Kidney (tissue), 14 donors: ENCODE data around the gene SNRPD3. TPM values are rescaled to one million over a fixed set of nuclear protein-coding genes. Genes with fewer than 3 reads are reported as not detected.
"Not testable (repeated sequence)": the region's sequence is repeated elsewhere in the genome, so short reads cannot be mapped to it uniquely, and the experiment has no call there.

Source experiments
- DNase-seq, 5 donors: peaks; one replicate each; pipeline ENCODE4 v3.0.0-alpha.2; 2013 to 2020
- FAIRE-seq: peaks from 2 replicates; lab custom pipeline; 2012; peaks lifted over from hg19 to GRCh38; lab: Jason Lieb, UNC
- H3K27ac ChIP-seq, 2 donors: one replicate each; pipeline ENCODE4 v1.7.0; 2013; ENCODE audit warnings: low read depth in 2 of 2, low read length in 2 of 2, inconsistent platforms in 1 of 2
- H3K27me3 ChIP-seq: one replicate; pipeline ENCODE4 v1.7.1; 2013; ENCODE audit warnings: low read length, inconsistent platforms; ENCODE audit not compliant: control insufficient read depth, insufficient read depth
- H3K36me3 ChIP-seq, 3 donors: one replicate each; pipeline versions ENCODE4 v1.7.0 to v1.7.1; 2013; ENCODE audit warnings: low read length in 3 of 3, control low read depth in 1 of 3, inconsistent platforms in 1 of 3; ENCODE audit not compliant: insufficient read depth in 3 of 3, control insufficient read depth in 2 of 3
- H3K4me1 ChIP-seq, 3 donors: one replicate each; pipeline versions ENCODE4 v1.7.0 to v1.7.1; 2013; ENCODE audit warnings: low read length in 3 of 3, inconsistent platforms in 1 of 3, low read depth in 1 of 3; ENCODE audit not compliant: control insufficient read depth in 2 of 3, insufficient read depth in 2 of 3
- H3K4me3 ChIP-seq, 3 donors: one replicate each; pipeline versions ENCODE4 v1.7.0 to v1.8.1; 2013; ENCODE audit warnings: low read length in 3 of 3, control low read depth in 1 of 3, inconsistent platforms in 1 of 3
- H3K9ac ChIP-seq, 3 donors: one replicate each; pipeline versions ENCODE4 v1.7.0 to v1.7.1; 2013; ENCODE audit warnings: low read length in 3 of 3, control low read depth in 1 of 3, inconsistent platforms in 1 of 3
- H3K9me3 ChIP-seq, 3 donors: one replicate each; pipeline versions ENCODE4 v1.7.0 to v1.7.1; 2013; ENCODE audit warnings: low read length in 3 of 3, control low read depth in 1 of 3, inconsistent platforms in 1 of 3; ENCODE audit not compliant: control insufficient read depth in 2 of 3, insufficient read depth in 1 of 3
- intact Hi-C: fragments of 100-400 bp; cut with DNase I; formaldehyde crosslinking; loops from one replicate; pipeline ENCODE4 v1.11.1; 2022
- polyA plus RNA-seq: library from polyadenylated mRNA; stranded (reverse); fragments of 350-450 nt; fragmentation: Illumina TruSeq; extraction: RNeasy Lipid Tissue Mini Kit (QIAGEN cat#74804); gene quantifications from one replicate; pipeline ENCODE4 v1.2.3, GENCODE V29; 2014; ENCODE audit warnings: low read depth, low replicate concordance; ENCODE audit not compliant: insufficient read depth
- total RNA-seq: library from RNA; stranded (reverse); fragmentation: NEBNext Ultra II Directional; extraction: Animal tissue kit (Norgen Biotek cat#: 25700); gene quantifications from one replicate; pipeline ENCODE4 v1.2.1, GENCODE V29; 2021
- TF ChIP-seq, protein P1 (sequence below): IDR thresholded peaks from 3 replicates; pipeline ENCODE4 v1.5.1; 2012; ENCODE audit warnings: mild to moderate bottlenecking, moderate library complexity, borderline replicate concordance; ENCODE audit not compliant: insufficient read depth; ENCODE audit errors: extremely low read depth
- donor health status: control.
- donor health status: control.
- donor health status: control.
- donor health status: control.
- donor health status: control.
- donor health status: DM: yes; HTN: yes; CAD: no.
- donor health status: Normal renal cell carcinoma (clear cell type).

SNRPD3 gene
- total and polyA plus RNA-seq, 2 donors from 2014 or later = 73.7 to 136 TPM

DNA sequence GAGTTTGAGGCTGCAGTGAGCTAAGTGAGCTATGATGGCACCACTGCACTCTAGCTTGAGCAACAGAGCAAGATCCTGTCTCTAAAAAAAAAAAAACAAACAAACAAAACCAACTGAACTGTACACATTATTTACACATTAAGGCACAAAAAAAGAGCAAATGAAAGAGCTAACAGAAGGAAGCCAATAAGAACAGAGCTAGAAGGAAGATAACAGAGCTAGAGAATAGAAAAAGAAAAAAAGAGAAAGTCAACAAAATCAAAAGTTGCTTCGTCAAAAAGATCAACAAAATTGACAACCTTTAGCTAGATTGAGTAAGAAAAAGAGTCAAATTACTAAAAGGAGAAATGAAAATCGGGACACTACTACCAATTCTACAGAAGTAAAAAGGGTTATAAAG lies 25.9 kb upstream of the SNRPD3 start:
- TF ChIP-seq, protein P1, sequence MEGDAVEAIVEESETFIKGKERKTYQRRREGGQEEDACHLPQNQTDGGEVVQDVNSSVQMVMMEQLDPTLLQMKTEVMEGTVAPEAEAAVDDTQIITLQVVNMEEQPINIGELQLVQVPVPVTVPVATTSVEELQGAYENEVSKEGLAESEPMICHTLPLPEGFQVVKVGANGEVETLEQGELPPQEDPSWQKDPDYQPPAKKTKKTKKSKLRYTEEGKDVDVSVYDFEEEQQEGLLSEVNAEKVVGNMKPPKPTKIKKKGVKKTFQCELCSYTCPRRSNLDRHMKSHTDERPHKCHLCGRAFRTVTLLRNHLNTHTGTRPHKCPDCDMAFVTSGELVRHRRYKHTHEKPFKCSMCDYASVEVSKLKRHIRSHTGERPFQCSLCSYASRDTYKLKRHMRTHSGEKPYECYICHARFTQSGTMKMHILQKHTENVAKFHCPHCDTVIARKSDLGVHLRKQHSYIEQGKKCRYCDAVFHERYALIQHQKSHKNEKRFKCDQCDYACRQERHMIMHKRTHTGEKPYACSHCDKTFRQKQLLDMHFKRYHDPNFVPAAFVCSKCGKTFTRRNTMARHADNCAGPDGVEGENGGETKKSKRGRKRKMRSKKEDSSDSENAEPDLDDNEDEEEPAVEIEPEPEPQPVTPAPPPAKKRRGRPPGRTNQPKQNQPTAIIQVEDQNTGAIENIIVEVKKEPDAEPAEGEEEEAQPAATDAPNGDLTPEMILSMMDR = no peak
- intact Hi-C loops = loop anchor here (10.0 kb wide), 1 partner anchor 205 kb away; no protein-coding TSS in a partner anchor
- H3K36me3 ChIP-seq = peaks cover 0 to 6% (median 5%) of the 10 kb centered on the region in 3 donors
- no peak overlapping the region for H3K4me3 ChIP-seq
- no peak overlapping the region for H3K9ac ChIP-seq
- peaks cover 0 to 4% (median 0%) of the 10 kb centered on the region in 3 donors for H3K4me1 ChIP-seq
- no peaks in the 10 kb centered on the region for H3K9me3 ChIP-seq
- H3K27ac ChIP-seq = no peak overlapping the region
- no peak for DNase-seq
- no peaks in the 10 kb centered on the region for H3K27me3 ChIP-seq
- no peak for FAIRE-seq

DNA sequence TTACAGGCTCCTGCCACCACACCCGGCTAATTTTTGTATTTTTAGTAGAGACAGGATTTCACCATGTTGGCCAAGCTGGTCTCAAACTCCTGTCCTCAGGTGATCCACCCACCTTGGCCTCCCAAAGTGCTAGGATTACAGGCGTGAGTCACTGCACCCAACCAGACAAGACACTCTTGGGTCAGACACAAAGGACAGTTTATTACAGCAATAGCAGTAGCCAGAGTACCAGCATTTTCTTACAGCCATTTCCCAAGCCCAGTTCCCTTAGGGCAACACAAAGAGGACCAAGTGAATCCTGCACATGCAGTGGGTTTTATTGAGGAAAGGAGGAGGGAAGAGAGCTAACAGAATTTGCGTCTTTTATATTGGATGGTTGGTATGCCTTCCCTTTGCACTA lies 24.8 kb upstream of the SNRPD3 start:
- H3K9me3 ChIP-seq, intact Hi-C loops, H3K27ac ChIP-seq, H3K27me3 ChIP-seq, FAIRE-seq, H3K4me1 ChIP-seq, H3K36me3 ChIP-seq, H3K4me3 ChIP-seq, H3K9ac ChIP-seq, DNase-seq: not testable (repeated sequence)

DNA sequence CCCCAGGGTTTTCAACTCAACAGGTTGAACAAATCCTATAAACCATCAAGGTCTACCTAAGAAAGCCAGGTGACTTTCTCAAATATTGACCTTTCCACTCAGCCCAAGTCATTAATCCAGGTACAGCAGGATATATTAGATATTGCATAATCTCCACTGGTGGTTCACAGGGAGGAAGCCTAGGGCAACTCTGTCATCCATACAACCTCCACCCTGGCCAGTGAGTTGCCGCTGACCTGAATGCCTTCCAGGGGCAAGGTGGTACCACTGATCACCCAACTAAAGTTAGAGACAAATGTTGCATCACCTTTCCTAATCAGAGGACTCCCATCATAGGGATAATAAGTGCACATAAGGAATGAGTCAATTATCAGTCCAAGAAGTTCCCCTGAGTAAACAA lies 23.7 kb upstream of the SNRPD3 start:
- H3K27me3 ChIP-seq = no peaks in the 10 kb centered on the region
- TF ChIP-seq, protein P1 = no peak
- FAIRE-seq (no peak), DNase-seq (no peak)
- no peaks in the 10 kb centered on the region for H3K9me3 ChIP-seq
- H3K36me3 ChIP-seq = peaks cover 0 to 6% (median 3%) of the 10 kb centered on the region in 3 donors
- H3K4me3 ChIP-seq = no peak overlapping the region
- H3K4me1 ChIP-seq = peaks cover 0 to 6% (median 4%) of the 10 kb centered on the region in 3 donors
- no peak overlapping the region for H3K27ac ChIP-seq
- no peak overlapping the region for H3K9ac ChIP-seq
- intact Hi-C loops = no loop called here

DNA sequence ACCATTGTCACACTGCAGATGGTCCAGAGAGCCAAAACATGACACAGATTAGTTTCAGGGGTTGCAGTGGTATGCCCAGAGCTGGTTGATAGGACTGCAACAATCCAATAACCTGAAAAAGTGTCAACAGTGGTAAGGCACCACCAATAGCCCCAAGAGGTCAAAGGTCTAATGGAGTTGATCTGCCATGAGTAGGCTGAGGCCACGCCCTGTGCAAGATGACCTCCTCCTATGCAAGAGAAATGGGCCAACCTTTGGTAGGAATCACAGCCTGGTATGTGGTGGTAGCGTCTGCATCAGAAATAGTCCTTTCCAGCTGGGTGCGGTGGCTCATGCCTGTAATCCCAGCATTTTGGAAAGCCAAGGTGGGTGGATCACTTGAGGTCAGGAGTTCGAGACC lies 20.5 kb upstream of the SNRPD3 start:
- no peak for DNase-seq
- H3K4me1 ChIP-seq = peaks cover 0 to 6% (median 4%) of the 10 kb centered on the region in 3 donors
- peaks cover 0 to 7% (median 3%) of the 10 kb centered on the region in 3 donors for H3K36me3 ChIP-seq
- H3K27ac ChIP-seq = no peak overlapping the region
- FAIRE-seq = no peak
- no peak overlapping the region for H3K4me3 ChIP-seq
- H3K9ac ChIP-seq = no peak overlapping the region
- intact Hi-C loops = no loop called here
- H3K27me3 ChIP-seq = no peaks in the 10 kb centered on the region
- no peaks in the 10 kb centered on the region for H3K9me3 ChIP-seq
- TF ChIP-seq, protein P1 = no peak
